ENCODE data around the gene POP5. TPM values are rescaled to one million over a fixed set of nuclear protein-coding genes. Genes with fewer than 3 reads are reported as not detected.

Gene POP5
- total and polyA plus RNA-seq, 5 donors from 2014 or later, result 32.3 to 88.4 (median 76.9) TPM

DNA sequence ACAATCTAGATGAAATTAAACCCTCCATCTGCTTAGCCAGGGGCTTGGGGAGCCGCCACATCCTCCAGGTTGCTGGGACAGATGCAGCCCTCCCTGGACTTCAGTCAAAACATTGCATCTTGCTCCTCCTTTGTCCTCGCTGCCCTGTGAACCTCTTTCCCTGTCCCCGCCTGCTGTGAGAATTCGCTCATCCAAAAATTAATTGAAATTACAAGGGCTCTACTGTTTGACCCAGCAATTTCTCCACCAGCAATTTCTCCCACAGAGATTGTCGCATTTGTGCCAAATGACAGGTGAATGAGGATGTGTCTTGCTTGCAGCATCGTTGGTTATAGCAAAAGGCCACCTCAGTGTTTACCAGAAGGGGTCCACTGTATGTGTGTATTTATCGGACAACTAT, 5.0 kb upstream of the POP5 start:
- Mint-ChIP-seq H3K36me3 (no peaks in the 10 kb centered on the region), H3K4me1 (peaks cover 7 to 30% (median 16%) of the 10 kb centered on the region in 4 donors), H3K9me3 (no peaks in the 10 kb centered on the region), H3K27ac (no peak overlapping the region), H3K4me3 (peak overlapping the region in 2 of 4 donors; percentile 4 to 28), H3K27me3 (peaks cover 48% of the 10 kb centered on the region)
- no peaks in the 10 kb centered on the region for H3K36me3 ChIP-seq (ENCODE audit: control insufficient read depth, insufficient read depth, low read length)
- no peak overlapping the region for H3K4me3 ChIP-seq (ENCODE audit: low read depth, low read length)
- no peak for DNase-seq
- no peak for ATAC-seq (ENCODE audit: low read depth in 2 of 2)
- peaks cover 4% of the 10 kb centered on the region for H3K27me3 ChIP-seq (ENCODE audit: control insufficient read depth, insufficient read depth, low read length)
- no peaks in the 10 kb centered on the region for H3K9me3 ChIP-seq (ENCODE audit: control insufficient read depth in 2 of 2, low read length in 2 of 2)
- no peak overlapping the region for H3K27ac ChIP-seq (ENCODE audit: insufficient read depth, low read length, poor library complexity, severe bottlenecking)
- peaks cover 28% of the 10 kb centered on the region for H3K4me1 ChIP-seq (ENCODE audit: control insufficient read depth, insufficient read depth, low read length, poor library complexity, severe bottlenecking)

DNA sequence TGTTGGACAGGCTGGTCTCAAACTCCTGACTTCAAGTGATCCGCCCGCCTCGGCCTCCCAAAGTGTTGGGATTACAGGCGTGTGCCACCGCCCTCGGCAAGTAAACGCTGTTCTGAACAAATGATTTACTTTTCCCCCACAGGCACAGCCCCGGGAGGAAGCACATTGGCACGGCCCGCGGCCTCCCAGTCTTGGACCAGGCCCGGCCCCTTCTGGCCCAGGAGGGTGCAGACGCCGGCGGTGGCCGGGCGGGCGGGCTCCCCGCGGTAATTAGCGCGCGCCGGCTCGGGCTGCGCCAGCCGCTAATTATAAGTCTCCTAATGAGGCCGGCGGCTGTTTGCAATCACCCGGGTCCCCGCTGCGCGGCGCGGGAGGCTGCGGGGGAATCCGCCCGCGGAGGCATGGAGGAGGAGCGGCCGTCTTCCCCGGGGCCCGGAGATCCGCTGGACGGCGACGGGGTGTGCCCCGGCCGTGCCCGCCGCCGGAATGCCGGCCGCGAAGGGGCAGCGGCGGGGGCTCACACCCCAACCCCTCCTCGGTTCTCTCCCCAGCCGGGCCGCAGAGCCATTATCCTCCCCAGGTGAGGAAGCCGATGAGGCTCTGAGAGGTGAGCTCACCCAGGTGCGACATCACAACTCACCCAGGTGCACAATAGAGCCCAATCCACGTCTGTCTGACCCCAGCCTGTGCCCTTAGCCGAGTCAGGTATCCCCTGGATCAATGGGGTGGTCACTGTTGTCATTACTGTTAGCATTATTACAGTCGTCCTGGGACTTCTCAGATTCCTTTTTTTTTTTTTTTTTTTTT, 3.3 kb upstream of the POP5 start:
- Histone ChIP-seq H3K9me3 (ENCODE audit: control insufficient read depth in 2 of 2, low read length in 2 of 2) (no peaks in the 10 kb centered on the region), H3K27ac (ENCODE audit: insufficient read depth, low read length, poor library complexity, severe bottlenecking) (no peak overlapping the region), H3K36me3 (ENCODE audit: control insufficient read depth, insufficient read depth, low read length) (no peaks in the 10 kb centered on the region), H3K4me1 (ENCODE audit: control insufficient read depth, insufficient read depth, low read length, poor library complexity, severe bottlenecking) (peaks cover 40% of the 10 kb centered on the region), H3K4me3 (ENCODE audit: low read depth, low read length) (no peak overlapping the region), H3K27me3 (ENCODE audit: control insufficient read depth, insufficient read depth, low read length) (peaks cover 4% of the 10 kb centered on the region)
- H3K27ac Mint-ChIP-seq, result no peak overlapping the region
- ATAC-seq (ENCODE audit: low read depth in 2 of 2), result peak; percentile 16 to 24
- peak overlapping the region; percentile 76 to 90 (median 80) for H3K4me3 Mint-ChIP-seq
- no peaks in the 10 kb centered on the region for H3K36me3 Mint-ChIP-seq
- H3K9me3 Mint-ChIP-seq, result no peaks in the 10 kb centered on the region
- H3K27me3 Mint-ChIP-seq, result peaks cover 42% of the 10 kb centered on the region
- H3K4me1 Mint-ChIP-seq, result peaks cover 7 to 47% (median 25%) of the 10 kb centered on the region in 4 donors
- peak; percentile 45 to 58 (median 53) for DNase-seq

DNA sequence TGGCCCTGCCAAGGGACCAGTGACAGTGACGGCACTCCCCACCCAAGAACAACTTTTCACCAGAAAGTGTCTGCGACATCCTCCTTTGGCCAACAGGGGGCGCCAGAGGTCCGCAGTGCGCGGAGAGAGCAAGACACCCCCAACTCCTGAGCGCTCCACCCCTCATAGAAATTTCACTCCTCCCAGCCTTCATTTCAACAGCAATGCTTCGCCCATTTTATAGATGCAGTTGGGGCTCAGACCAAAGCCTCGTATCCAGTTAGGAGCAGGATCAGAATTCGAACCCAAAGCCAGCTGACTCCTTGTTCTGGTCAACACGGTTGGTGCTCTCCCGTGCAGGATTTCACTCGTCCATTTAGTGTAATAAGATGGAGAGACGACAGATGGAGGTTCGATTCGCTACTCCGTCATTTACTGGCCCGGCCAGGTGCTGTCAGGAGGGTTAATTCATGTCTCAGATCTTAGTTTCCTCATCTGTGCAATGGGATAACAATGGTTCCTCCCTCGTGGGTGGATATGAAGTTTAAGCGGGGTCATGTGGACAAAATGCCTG, 2.4 kb upstream of the POP5 start:
- DNase-seq (peak; percentile 67 to 74 (median 73)), ATAC-seq (ENCODE audit: low read depth in 2 of 2) (peak; percentile 29 to 46)
- H3K36me3 Mint-ChIP-seq, result no peaks in the 10 kb centered on the region
- H3K4me1 Mint-ChIP-seq, result peaks cover 7 to 52% (median 25%) of the 10 kb centered on the region in 4 donors
- Histone ChIP-seq H3K9me3 (ENCODE audit: control insufficient read depth in 2 of 2, low read length in 2 of 2) (no peaks in the 10 kb centered on the region), H3K4me3 (ENCODE audit: low read depth, low read length) (peak overlapping the region; percentile 51), H3K27ac (ENCODE audit: insufficient read depth, low read length, poor library complexity, severe bottlenecking) (no peak overlapping the region), H3K27me3 (ENCODE audit: control insufficient read depth, insufficient read depth, low read length) (peaks cover 4% of the 10 kb centered on the region), H3K36me3 (ENCODE audit: control insufficient read depth, insufficient read depth, low read length) (peaks cover 9% of the 10 kb centered on the region), H3K4me1 (ENCODE audit: control insufficient read depth, insufficient read depth, low read length, poor library complexity, severe bottlenecking) (peaks cover 40% of the 10 kb centered on the region)
- no peaks in the 10 kb centered on the region for H3K9me3 Mint-ChIP-seq
- peak overlapping the region; percentile 8 to 78 (median 48) for H3K27ac Mint-ChIP-seq
- peak overlapping the region; percentile 54 to 90 (median 83) for H3K4me3 Mint-ChIP-seq
- H3K27me3 Mint-ChIP-seq, result peaks cover 42% of the 10 kb centered on the region

DNA sequence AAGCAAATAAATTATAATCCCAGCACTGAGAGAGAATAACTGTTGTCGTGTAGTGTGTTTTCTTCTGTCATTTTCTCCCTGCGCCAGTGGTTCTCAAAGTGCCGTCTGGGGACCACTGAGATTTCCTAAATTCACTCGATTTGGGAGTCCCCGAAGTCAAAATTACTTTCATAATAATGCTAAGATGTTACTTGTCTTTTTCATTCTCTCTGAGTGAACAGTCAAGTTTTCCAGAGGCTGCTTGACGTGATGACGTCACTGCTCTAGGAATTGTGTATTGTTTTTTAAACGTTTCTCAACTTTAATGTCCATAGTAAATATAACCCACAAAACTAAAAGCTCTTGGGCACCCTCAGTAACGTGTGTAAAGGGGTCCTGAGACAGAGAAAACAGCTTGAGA, 796 bp upstream of the POP5 start:
- H3K9me3 Mint-ChIP-seq, result no peaks in the 10 kb centered on the region
- Histone ChIP-seq H3K27me3 (ENCODE audit: control insufficient read depth, insufficient read depth, low read length) (peaks cover 4% of the 10 kb centered on the region), H3K9me3 (ENCODE audit: control insufficient read depth in 2 of 2, low read length in 2 of 2) (no peaks in the 10 kb centered on the region), H3K4me1 (ENCODE audit: control insufficient read depth, insufficient read depth, low read length, poor library complexity, severe bottlenecking) (peaks cover 40% of the 10 kb centered on the region), H3K36me3 (ENCODE audit: control insufficient read depth, insufficient read depth, low read length) (peaks cover 22% of the 10 kb centered on the region), H3K27ac (ENCODE audit: insufficient read depth, low read length, poor library complexity, severe bottlenecking) (peak overlapping the region; percentile 64), H3K4me3 (ENCODE audit: low read depth, low read length) (peak overlapping the region; percentile 87)
- no peak for ATAC-seq (ENCODE audit: low read depth in 2 of 2)
- H3K4me3 Mint-ChIP-seq, result peak overlapping the region; percentile 90 to 99 (median 98)
- no peak for DNase-seq
- H3K27ac Mint-ChIP-seq, result peak overlapping the region in 2 of 3 donors; percentile 96 to 98
- peaks cover 7 to 52% (median 28%) of the 10 kb centered on the region in 4 donors for H3K4me1 Mint-ChIP-seq
- H3K27me3 Mint-ChIP-seq, result peaks cover 32% of the 10 kb centered on the region
- peaks cover 5% of the 10 kb centered on the region for H3K36me3 Mint-ChIP-seq

DNA sequence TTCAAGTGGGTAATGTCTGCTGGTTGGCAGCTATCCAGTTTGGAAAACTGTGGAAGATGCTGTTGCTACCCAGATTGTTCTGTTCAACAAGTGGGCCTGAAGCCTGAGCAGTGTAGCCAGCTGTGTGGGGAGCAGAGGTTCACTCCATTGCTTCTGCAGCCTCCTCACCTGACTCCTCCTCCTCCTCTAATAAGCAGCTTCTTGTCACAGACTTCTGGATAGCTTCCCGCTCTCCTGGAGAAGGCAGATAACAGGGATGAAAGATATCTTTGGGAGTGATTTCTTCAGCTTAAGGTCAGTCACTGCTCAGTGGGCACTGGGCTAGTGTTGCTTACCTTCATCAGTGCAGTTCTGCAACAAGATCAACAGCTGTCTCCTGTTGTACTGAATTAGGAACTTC, 2.0 kb downstream of the POP5 start:
- no peak for ATAC-seq (ENCODE audit: low read depth in 2 of 2)
- Histone ChIP-seq H3K27ac (ENCODE audit: insufficient read depth, low read length, poor library complexity, severe bottlenecking) (no peak overlapping the region), H3K36me3 (ENCODE audit: control insufficient read depth, insufficient read depth, low read length) (peaks cover 49% of the 10 kb centered on the region), H3K27me3 (ENCODE audit: control insufficient read depth, insufficient read depth, low read length) (peaks cover 4% of the 10 kb centered on the region), H3K4me1 (ENCODE audit: control insufficient read depth, insufficient read depth, low read length, poor library complexity, severe bottlenecking) (peaks cover 32% of the 10 kb centered on the region), H3K9me3 (ENCODE audit: control insufficient read depth in 2 of 2, low read length in 2 of 2) (no peaks in the 10 kb centered on the region), H3K4me3 (ENCODE audit: low read depth, low read length) (no peak overlapping the region)
- Mint-ChIP-seq H3K27me3 (peaks cover 12% of the 10 kb centered on the region), H3K36me3 (peaks cover 17% of the 10 kb centered on the region), H3K9me3 (no peaks in the 10 kb centered on the region), H3K4me1 (peaks cover 7 to 48% (median 28%) of the 10 kb centered on the region in 4 donors), H3K4me3 (peak overlapping the region in 2 of 4 donors; percentile 90 to 99), H3K27ac (peak overlapping the region in 1 of 3 donors; percentile 70)
- no peak for DNase-seq

DNA sequence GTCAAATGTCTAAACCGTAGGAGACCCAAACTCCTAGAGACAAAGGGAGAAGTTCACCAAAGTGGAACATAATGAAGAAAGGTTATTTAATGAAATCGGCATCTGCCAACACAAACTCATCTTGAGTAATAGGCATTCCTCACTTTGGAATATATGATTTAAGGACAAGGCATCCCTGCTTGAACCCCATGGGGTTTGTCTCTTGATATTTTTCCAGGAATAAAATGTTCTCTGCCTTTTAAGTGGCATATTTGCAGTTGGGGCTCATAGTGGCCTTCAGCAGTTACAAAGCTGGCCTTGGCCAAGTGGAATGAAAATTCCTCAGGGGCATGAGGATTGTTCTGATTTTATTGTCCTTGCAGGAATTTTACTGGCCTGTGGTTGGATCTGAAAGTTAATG, 7.1 kb downstream of the POP5 start:
- Mint-ChIP-seq H3K9me3 (peaks cover 0 to 3% (median 0%) of the 10 kb centered on the region in 7 donors), H3K36me3 (peaks cover 49% of the 10 kb centered on the region), H3K4me3 (no peak overlapping the region), H3K27me3 (no peaks in the 10 kb centered on the region), H3K4me1 (peaks cover 0 to 10% (median 5%) of the 10 kb centered on the region in 4 donors), H3K27ac (peak overlapping the region in 1 of 3 donors; percentile 60)
- Histone ChIP-seq H3K36me3 (ENCODE audit: control insufficient read depth, insufficient read depth, low read length) (peaks cover 90% of the 10 kb centered on the region), H3K4me3 (ENCODE audit: low read depth, low read length) (no peak overlapping the region), H3K4me1 (ENCODE audit: control insufficient read depth, insufficient read depth, low read length, poor library complexity, severe bottlenecking) (no peaks in the 10 kb centered on the region), H3K9me3 (ENCODE audit: control insufficient read depth in 2 of 2, low read length in 2 of 2) (no peaks in the 10 kb centered on the region), H3K27me3 (ENCODE audit: control insufficient read depth, insufficient read depth, low read length) (no peaks in the 10 kb centered on the region), H3K27ac (ENCODE audit: insufficient read depth, low read length, poor library complexity, severe bottlenecking) (no peak overlapping the region)
- DNase-seq (no peak), ATAC-seq (ENCODE audit: low read depth in 2 of 2) (no peak)

DNA sequence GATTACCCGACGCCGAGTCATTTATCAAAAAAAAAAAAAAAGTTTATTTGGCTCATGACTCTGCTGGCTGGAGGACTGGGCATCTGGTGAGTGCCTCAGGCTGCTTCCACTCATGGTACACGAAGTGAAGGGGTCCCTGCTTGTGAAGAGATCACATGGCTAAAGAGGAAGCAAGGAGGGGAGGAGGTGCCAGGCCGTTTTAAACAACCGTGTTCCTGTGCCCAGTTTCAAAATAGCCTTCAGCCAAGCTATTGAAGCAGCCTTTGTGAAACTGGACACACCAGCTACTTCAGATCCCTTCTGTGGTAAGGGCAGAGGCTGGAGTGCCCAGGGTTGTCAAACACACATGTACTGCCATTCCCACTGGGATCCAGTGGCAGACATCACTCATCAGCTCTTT, 7.6 kb downstream of the POP5 start:
- no peak overlapping the region for H3K27ac ChIP-seq (ENCODE audit: insufficient read depth, low read length, poor library complexity, severe bottlenecking)
- H3K27ac Mint-ChIP-seq, result no peak overlapping the region

More for the DNA sequence above, 7.6 kb downstream of the POP5 start:
- Histone ChIP-seq H3K4me1 (ENCODE audit: control insufficient read depth, insufficient read depth, low read length, poor library complexity, severe bottlenecking) (no peaks in the 10 kb centered on the region), H3K4me3 (ENCODE audit: low read depth, low read length) (no peak overlapping the region), H3K27me3 (ENCODE audit: control insufficient read depth, insufficient read depth, low read length) (no peaks in the 10 kb centered on the region), H3K9me3 (ENCODE audit: control insufficient read depth in 2 of 2, low read length in 2 of 2) (no peaks in the 10 kb centered on the region), H3K36me3 (ENCODE audit: control insufficient read depth, insufficient read depth, low read length) (peaks cover 90% of the 10 kb centered on the region)
- H3K36me3 Mint-ChIP-seq, result peaks cover 49% of the 10 kb centered on the region
- DNase-seq, result no peak
- no peak overlapping the region for H3K4me3 Mint-ChIP-seq
- H3K27me3 Mint-ChIP-seq, result no peaks in the 10 kb centered on the region
- ATAC-seq (ENCODE audit: low read depth in 2 of 2), result no peak
- H3K4me1 Mint-ChIP-seq, result peaks cover 0 to 10% (median 4%) of the 10 kb centered on the region in 4 donors
- H3K9me3 Mint-ChIP-seq, result peaks cover 0 to 3% (median 0%) of the 10 kb centered on the region in 7 donors

Measured in CD4-positive, CD25-positive, alpha-beta regulatory T cell (primary cell).